ENCODE data around the gene H3-3A.

The H3-3A gene

GRCh38 chr1:226104671-226105121 lies 42.2 kb downstream of the H3-3A start:
- DNase-seq, result no peak
- in situ Hi-C loops (cut with HindIII; ENCODE audit: low pct_ligation_motif_present, low pct_unique_long_range_greater_than_20kb, low sequenced_read_pairs), result no loop called here

DNA sequence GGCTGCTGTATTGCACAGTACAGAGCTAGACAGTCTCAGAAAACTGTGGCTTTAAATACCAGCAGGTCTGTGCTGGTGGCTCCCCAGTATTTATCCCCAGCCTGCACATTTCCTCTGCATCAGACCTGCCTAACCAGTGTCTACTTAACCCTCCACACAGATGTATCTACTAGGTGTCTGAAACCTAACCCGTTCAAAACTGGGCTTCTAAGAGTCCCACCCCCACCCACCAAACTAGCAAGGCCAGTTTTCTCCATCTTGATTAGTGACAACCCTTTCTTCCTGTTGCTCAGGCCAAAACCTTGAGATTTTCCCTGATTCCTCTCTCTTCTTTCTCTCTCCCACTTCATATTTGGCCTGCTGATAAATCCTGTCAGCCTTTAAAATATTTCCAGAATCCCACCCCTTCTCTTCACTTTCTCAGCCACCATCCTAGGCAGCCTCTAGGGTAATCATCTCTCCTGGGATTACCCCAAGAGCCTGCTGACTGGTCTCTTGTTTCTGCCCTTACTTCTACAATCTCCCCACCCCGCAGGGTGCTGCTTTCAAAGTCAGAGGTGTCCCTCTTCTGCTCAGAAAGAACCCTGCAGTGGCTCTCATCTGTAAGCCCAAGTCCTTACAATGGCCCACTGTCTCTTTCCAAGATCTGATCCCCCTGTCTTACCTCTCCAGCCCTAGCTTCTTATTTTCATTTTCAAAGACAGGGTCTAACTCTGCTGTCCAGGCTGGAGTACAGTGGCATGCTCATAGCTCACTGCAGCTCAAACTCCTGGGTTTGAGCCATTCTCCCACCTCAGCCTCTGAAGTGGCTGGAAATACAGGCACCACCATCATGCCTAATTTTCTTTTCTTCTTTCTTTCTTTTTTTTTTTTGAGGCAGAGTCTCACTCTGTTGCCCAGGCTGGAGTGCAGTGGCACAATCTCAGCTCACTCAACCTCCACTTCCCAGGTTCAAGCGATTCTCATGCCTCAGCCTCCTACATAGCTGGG lies 45.2 kb downstream of the H3-3A start:
- no peak for DNase-seq
- in situ Hi-C loops (cut with HindIII; ENCODE audit: low pct_ligation_motif_present, low pct_unique_long_range_greater_than_20kb, low sequenced_read_pairs), result no loop called here

DNA sequence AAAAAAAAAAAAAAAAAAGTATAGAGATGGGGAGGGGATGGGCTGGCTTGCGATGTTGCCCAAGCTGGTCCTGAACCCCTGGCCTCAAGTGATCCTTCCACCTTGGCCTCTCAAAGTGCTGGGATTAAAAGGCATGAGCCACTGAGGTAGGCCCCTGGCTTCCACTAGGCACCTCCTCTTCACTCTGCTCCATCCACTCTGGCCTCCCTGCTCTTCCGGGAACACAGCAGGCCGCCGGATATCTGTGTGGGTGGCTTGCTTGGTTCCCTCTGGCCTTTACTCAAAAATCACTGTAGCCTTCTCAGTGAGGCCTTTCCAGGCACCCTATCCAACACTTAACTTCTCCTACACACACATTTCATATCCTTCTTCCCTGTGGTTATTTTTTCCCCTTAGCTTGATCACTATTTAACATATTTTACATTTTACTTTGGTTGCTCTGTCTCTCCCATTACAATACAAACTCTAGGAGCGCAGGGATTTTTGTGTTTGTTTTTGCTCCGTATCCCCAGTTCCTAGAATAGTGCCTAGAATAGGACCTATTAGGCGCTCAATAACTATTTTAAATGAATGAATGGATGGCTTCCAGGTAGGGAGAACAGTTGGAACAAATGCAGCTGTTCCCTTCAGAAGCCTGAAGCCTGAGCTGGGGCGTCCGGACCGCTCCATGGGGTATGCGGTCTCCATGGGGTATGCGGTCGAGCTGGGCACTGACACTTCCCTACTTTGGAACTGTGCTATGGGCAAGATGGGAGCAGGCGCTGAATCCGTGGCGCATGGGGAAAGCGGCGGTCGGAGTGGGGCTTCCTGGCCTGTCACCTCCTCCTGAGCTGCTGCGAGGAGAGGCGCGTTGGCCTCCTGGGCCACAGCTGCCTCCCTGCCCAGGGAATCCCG lies 46.7 kb downstream of the H3-3A start:
- in situ Hi-C loops (cut with HindIII; ENCODE audit: low pct_ligation_motif_present, low pct_unique_long_range_greater_than_20kb, low sequenced_read_pairs), result no loop called here
- no peak for DNase-seq

GRCh38 chr1:226109829-226110248 lies 47.3 kb downstream of the H3-3A start:
- DNase-seq, result peak; percentile 81
- in situ Hi-C loops (cut with HindIII; ENCODE audit: low pct_ligation_motif_present, low pct_unique_long_range_greater_than_20kb, low sequenced_read_pairs), result no loop called here

GRCh38 chr1:226110249-226111097 lies 48.0 kb downstream of the H3-3A start:
- in situ Hi-C loops (cut with HindIII; ENCODE audit: low pct_ligation_motif_present, low pct_unique_long_range_greater_than_20kb, low sequenced_read_pairs), result no loop called here
- peak; percentile 70 for DNase-seq

GRCh38 chr1:226111098-226111882 lies 48.8 kb downstream of the H3-3A start:
- in situ Hi-C loops (cut with HindIII; ENCODE audit: low pct_ligation_motif_present, low pct_unique_long_range_greater_than_20kb, low sequenced_read_pairs), result no loop called here
- no peak for DNase-seq

DNA sequence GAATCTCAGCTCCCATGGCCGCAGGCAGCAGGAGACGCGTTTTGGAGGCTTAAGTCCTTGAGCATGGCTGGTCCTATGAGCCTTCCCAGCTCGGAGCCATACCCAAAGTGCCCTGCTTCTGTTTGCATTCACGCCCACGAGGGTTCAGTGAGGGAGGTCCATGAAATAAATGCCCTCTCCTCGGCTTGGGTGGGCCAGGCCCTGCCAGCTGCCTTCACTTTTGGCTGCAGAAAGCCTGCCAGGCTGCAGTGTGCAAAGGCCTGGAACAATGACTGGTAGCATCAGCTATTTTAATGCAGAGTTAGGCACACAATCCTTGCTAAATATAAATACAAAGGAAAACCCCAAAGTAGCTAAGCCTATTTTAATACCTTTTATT lies 49.4 kb downstream of the H3-3A start:
- DNase-seq, result no peak
- in situ Hi-C loops (cut with HindIII; ENCODE audit: low pct_ligation_motif_present, low pct_unique_long_range_greater_than_20kb, low sequenced_read_pairs), result no loop called here

- no peak for DNase-seq
- in situ Hi-C loops (cut with HindIII; ENCODE audit: low pct_ligation_motif_present, low pct_unique_long_range_greater_than_20kb, low sequenced_read_pairs), result no loop called here
These were observed 50.1 kb downstream of the H3-3A start for GRCh38 chr1:226112626-226113025.

- in situ Hi-C loops (cut with HindIII; ENCODE audit: low pct_ligation_motif_present, low pct_unique_long_range_greater_than_20kb, low sequenced_read_pairs), result no loop called here
- DNase-seq, result no peak
These were observed 54.2 kb downstream of the H3-3A start for GRCh38 chr1:226116673-226117072.

DNA sequence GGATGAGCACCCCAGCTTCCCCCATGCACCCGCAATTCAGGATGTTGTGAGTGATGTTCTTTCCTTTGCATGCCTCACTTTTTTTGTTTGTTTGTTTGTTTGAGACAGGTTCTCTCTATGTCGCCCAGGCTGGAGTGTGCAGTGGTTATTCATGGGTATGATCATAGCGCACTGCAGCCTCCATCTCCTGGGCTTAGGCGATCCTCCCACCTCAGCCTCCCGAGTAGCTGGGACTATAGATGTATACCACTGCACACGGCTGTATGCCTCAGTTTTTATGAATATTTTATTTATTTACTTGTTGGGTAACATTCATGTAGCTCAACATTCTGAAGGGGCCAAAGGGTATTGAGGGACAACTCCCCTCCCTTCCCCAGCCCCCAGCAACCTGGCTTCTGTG lies 54.8 kb downstream of the H3-3A start:
- DNase-seq, result no peak
- in situ Hi-C loops (cut with HindIII; ENCODE audit: low pct_ligation_motif_present, low pct_unique_long_range_greater_than_20kb, low sequenced_read_pairs), result no loop called here

- in situ Hi-C loops (cut with HindIII; ENCODE audit: low pct_ligation_motif_present, low pct_unique_long_range_greater_than_20kb, low sequenced_read_pairs), result no loop called here
- DNase-seq, result no peak
These were observed 55.8 kb downstream of the H3-3A start for GRCh38 chr1:226118357-226118756.

DNA sequence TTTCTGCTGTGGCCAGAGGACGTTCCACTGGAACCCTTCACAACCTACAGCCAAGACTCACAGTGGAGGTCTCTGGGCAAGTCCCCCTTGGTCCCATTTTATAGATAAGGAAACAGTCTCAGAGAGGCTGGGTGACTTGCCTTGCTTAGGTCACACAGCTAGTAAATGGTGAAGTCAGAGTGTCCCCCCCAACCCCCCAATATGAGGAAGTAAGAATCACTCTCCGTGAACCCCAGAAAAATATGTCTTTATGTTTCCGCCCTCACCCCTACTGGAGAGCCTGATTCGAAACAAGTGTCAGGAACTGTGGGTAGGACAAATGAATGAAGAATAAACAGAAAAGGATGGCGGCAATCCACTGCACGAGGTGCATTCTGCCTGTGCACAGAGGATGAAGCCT lies 56.7 kb downstream of the H3-3A start:
- DNase-seq, result no peak
- in situ Hi-C loops (cut with HindIII; ENCODE audit: low pct_ligation_motif_present, low pct_unique_long_range_greater_than_20kb, low sequenced_read_pairs), result no loop called here

DNA sequence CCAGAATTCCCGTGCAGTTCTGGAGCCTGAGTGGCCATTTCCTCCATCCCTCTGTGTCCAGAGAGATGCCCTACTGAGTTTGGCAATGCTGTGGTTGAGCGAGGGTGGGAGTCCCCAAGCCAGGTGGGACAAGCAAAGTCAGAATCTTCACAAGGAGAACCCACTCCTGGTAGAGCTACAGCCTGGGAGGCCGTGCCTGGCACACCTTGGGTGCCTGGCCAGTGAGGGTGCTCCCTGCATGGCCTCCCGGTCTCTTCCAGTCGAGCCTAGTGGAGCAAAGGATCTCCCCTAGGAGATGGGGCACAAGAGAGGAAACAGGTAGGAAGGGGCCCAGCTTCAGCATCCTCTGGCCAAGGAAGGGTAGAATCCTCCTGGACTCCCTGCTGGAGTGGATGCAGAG lies 57.9 kb downstream of the H3-3A start:
- DNase-seq, result no peak
- in situ Hi-C loops (cut with HindIII; ENCODE audit: low pct_ligation_motif_present, low pct_unique_long_range_greater_than_20kb, low sequenced_read_pairs), result no loop called here

- DNase-seq, result no peak
- in situ Hi-C loops (cut with HindIII; ENCODE audit: low pct_ligation_motif_present, low pct_unique_long_range_greater_than_20kb, low sequenced_read_pairs), result no loop called here
These were observed 58.6 kb downstream of the H3-3A start for GRCh38 chr1:226121049-226121586.

Measured in ACHN (cell line).